Upper lobe of left lung (tissue), 4 donors: Measurements from ENCODE around the gene CNTFR.

Experiments
- CTCF ChIP-seq, 6 experiments: fragments of 450-650 bp in 4 of 6; fragments of 200-600 bp in 2 of 6; sonication (generic) in 2 of 6; IDR thresholded peaks; one replicate each; pipeline ENCODE4 v1.5.1; 2016 to 2019; ENCODE audit warnings: antibody characterized with exemption in 6 of 6
- POLR2A ChIP-seq, 4 donors: fragments of 450-650 bp; IDR thresholded peaks; one replicate each; pipeline ENCODE4 v1.5.1; 2016 to 2017; ENCODE audit warnings: antibody characterized with exemption in 4 of 4, mild to moderate bottlenecking in 2 of 4
- POLR2AphosphoS5 ChIP-seq, 2 donors: sonication (generic); formaldehyde crosslinking; IDR thresholded peaks; one replicate each; pipeline ENCODE4 v1.5.1; 2017; ENCODE audit warnings: antibody characterized with exemption in 2 of 2

- TF ChIP-seq POLR2AphosphoS5 (IDR thresholded peaks at IDR 0.05) (no peak), POLR2A (IDR thresholded peaks at IDR 0.05) (no peak), CTCF (IDR thresholded peaks at IDR 0.05) (no peak)
Observed at GRCh38 chr9:34507556-34507955, 82.0 kb downstream of the CNTFR start.
